HG02571 (cell line): Measurements from ENCODE around the gene ADGRL3.
"Not testable (repeated sequence)": the region's sequence is repeated elsewhere in the genome, so short reads cannot be mapped to it uniquely, and the experiment has no call there.

Experiments used
- ATAC-seq: cut with Tn5 transposase; IDR thresholded peaks from one replicate; pipeline ENCODE4 v1.9.1; 2021; ENCODE audit warnings: mild to moderate bottlenecking, moderate library complexity; ENCODE audit not compliant: unreplicated experiment

Gene ADGRL3

DNA sequence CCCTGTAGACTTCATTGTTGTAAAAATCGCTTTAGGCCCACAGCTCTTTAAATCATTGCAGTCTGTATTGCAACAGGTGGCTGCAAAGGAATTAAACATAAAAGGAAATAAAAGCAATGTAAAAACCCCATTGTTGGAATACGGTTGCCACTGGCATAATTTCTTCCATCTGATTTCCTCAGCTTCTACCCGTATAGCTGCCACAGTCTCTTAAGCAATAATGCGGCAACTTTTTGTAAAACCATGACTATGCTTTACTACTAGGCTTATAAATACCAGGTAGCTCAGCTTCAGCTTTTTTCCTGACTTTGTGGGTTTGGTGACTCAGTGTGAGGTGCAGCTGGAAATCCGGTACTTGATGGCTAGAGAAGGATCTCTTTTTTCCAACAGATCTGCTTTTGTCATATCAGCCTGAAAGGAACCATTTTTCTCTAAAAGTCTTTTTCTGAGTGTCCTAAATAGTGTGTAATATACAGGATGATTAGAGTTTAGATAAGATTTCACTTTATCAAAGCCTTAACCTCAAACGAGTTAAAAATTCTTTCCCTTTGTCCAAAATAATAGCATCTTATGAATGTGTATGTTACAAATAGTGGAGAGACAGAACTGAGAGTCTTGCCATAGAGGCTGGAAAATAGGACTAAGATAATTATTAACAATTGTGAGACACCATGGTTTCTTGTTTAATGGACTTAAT is 268.0 kb downstream of the ADGRL3 start:
- ATAC-seq: no peak

DNA sequence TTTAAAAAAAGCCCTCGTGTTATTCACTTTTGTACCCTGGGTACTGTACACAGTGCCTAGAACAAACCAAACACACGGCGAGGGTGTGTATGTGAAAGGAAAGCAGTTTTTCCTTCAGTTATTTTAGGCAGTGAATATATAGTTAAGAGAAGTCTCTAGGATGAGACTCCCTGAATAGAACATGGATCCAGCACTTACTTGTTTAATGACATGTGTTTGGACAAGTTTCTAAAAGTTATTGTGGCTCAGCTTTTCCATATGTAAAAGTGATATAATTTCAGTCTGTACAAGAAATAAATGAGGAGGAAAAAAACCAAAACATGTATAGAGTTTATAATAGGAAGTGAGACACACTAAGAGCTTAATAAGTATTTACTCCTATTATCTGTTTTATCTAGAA is 273.2 kb downstream of the ADGRL3 start:
- no peak for ATAC-seq

DNA sequence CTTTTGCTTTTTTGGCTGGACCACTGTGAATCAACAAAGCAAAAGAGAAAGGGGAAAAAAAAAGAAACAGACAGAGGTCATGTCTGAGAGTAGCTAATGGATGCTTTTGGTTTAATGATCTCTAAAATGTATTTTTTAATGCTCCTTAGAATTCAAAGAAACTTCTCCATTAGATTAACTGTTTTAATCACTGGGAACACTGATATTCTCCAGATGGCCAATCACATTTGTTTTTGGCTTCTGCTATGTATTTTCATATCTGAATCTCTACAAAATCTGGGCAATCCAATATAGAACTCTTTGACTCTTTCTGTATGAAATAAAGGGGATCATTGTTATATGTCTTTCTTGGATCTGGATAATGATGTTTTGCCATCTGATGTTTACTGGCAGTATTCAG is 278.2 kb downstream of the ADGRL3 start:
- ATAC-seq: no peak

DNA sequence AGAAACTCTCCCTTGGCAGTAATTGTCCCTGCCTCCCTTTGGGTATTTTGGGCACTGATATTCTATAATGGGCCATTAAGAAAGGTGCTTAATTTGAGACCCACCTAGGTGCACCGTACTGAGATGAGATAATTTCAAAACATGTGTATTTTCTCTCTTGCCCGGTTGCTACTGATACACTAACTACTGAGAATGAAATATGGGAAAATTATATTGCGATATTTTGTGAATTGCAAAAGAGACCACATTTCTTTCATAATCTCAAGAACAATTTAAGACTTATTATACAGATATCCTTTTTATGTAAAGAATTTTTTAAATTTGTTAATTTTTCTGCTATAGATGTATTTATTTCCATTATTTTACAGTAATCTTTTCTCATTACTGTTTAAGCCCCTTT is 284.9 kb downstream of the ADGRL3 start:
- no peak for ATAC-seq

DNA sequence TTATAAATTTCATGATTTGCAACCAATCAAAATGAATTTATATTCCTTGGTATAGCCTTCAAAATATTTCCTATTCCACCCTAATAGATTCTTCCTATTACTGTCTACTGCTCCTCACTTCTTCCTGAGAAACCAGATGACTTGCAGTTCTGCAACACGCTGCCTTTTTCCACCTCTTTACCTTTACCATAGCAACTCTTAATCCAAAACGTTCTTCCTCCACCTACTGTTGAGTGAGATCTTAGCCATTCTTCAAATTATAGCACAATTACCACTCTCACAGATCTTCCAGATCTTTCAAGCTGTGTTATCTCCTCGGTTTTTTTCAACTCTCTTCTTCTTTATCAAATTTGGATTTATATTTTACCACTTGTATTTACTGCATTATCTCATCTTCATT is 289.8 kb downstream of the ADGRL3 start:
- no peak for ATAC-seq

DNA sequence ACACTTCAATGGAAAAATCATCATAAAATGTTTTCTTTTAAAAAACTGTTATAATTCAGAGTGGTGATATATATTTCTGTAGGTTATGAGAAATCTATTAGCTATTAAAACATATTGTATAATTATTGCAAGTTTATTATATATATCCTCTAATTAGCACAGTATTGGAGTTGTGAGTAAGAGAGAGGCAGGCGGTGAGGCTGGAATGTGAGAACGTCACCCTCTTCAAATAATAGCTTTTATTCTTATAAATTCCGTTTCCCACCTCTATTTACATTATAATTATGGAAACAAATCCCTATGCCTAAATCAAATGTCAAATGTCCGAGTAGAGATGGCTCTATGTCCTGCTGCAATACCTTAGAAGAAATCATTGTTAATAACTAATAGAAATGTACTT is 292.9 kb downstream of the ADGRL3 start:
- no peak for ATAC-seq

DNA sequence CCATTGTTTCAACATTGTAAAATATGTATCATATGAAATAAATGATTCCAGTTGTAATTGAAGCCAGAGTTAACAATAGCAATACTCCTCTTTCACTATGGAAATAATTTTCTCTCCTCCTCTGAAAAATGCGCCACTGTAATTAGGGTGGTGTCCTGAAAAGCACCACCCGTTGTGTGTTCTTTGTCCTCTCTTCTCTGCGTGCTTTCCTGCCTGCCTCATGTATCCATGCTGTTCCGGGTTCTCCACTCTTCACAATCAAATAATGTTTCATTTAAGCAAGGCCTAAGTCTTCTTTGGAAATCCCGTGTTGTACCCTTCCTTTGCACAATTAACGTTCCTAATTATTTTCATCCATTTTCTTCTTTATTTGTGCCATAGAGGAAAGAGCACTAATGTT is 293.3 kb downstream of the ADGRL3 start:
- ATAC-seq: no peak

DNA sequence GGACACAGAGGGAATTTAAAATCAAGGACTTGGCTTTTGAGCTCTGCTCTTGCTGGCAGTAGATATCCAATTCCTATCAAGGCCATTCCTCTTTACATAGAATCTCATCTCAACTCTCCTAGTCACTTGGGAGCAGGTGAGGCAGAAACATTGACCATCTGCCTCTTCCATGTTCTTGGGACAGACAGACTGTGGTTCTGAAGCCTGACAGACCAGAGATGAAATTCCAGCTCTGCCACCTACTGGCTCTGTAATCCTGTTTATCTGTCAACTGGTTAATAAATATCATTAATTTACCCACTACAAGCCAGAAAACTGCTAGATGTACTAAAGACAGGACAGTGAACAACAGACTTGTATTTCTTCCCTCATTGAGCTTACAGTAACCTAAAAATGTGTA is 300.8 kb downstream of the ADGRL3 start:
- no peak for ATAC-seq

DNA sequence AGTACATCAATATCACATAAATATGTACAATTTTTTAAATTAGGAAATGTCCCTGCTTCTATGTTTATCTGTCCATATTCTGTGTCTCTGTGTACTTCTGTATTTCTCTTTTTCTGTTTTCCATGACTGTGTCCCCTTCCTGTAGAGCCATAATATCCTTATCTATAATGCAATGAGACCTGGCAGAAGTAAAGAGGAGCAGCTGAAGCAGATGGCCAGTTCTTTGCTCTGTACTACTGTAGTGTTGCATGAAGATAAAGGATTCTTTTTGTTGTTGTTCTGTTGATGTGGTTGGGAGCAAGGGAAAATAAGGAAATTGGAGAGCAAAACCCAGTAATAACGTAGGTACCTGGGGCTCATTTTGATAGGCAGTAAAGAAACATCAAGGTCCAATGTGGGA is 301.7 kb downstream of the ADGRL3 start:
- ATAC-seq: no peak

DNA sequence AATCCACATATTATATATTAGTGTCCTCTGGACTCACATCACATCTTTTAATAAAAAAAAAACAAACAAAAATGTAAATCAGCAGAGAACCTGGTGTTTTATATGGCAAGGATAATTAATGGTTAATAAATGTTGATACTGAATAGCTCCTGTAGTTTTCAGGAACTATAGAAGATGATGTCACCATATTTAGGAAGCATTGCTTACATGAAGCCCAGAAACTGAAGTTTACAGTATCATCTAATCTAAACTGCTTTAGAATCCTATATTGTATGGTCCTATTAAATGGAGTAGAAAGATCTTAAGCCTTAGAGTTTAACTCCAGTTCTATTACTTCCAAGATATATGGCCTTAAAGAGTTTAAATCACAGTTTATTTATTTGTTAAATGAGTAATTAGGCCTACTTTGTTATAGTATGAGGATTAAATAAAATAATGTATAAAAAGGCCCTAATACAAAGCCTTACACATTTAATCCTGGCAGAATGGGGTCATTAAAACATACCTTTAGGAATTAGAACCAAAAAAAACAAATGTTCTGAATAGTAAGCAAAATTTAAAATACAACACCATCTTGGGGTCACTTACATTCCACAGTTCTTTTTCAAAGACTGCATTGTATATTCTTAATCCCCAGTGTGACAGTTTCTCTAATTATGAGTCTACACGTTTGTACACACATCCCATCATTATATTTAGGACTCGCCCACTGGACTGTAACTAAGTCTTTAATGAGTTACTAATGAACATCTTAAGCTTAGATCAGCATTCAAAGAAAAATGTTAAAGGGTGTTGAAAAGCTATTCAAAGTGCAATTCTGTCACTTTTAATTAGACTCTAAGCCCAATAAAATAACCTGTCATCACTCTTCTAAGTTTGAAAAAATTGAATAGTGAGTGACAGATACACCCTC is 305.9 kb downstream of the ADGRL3 start:
- no peak for ATAC-seq

DNA sequence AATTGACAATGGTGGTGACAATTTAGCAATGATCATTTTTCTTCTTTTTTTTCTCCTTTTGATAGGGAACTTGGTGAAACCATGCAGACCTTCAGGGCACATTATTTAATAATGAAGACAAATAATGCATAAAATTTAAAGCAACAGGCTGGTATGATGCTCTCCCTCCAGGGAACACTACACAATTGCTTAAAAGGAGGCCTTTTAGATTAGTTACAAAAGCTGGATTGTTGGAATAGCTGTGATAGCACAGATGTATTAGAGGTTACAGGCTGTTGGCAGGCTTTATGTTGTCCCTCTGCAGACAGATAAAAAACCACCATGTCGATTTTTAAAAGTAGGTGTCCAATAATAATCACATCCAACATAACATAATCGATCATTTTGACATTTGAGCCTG is 307.0 kb downstream of the ADGRL3 start:
- ATAC-seq: no peak

DNA sequence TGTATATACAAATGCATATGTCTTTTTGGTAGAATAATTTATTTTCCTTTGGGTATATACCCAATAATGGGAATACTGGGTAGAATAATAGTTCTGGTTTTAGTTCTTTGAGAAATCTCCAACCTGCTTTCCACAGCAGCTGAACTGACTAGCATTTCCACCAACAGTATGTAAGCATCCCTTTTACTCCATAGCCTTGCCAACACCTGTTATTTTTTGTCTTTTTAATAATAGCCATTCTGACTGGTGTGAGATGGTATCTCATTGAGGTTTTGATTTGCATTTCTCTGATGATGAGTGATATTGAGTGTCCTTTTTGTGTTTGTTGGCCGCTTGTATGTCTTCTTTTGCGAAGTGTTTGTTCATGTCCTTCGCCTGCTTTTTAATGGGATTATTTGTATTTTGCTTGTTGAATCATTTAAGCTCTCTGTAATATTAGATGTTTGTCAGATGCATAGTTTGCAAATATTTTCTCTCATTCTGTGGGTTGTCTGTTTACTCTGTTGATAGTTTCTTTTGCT is 309.7 kb downstream of the ADGRL3 start:
- not testable (repeated sequence) for ATAC-seq

DNA sequence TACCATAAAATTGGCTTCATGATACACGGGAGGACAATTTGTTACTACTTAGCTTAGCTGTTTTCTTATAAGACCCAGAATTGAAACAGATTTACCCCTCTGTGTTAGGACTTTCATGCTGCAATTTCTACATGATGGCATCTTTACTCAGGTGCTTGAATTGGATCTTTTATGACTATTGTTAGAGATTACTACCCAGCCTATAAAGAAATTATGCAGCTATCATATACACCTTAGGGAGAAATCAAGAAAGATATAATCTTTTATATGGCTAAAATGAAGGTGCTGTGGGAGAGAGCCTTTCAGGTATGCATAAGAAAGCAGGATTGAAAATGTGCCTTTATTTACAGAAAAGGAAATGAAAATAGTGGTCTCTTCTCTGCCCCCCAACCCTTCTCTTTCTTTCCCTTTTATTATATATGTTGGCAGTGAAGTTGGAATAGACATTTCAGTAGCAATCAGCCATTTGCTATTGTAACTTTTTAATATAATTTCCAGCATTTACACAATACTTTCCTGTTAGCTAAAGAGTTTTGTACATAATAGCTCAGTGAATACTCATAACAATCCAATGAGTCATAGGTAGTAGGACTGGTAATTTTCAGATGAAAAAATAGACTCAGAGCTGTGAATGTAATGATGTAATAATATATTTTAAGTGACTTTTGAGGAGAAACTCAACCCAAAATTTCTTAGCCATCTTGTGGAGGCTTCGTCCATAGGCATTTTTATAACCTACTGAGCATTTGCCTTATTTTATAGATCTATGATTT is 311.8 kb downstream of the ADGRL3 start:
- no peak for ATAC-seq

DNA sequence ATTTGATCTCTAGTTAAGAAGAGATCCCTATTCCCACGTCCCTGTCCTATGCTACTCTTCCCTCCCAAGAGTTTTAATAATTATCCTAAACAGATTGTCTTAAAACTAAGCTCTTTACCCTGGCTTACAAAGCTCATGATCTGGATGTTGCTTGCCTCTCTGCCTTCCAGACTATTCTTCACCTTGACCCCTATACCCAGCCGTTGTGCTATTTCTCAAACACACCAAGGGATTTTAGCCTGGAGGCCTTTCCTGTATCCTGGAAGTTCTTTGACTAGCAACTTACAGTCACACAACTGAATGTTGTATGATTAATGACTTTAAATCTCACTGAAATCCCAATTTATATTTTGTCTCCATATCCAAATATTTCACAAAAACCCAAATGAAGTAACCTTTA is 314.9 kb downstream of the ADGRL3 start:
- ATAC-seq: no peak

DNA sequence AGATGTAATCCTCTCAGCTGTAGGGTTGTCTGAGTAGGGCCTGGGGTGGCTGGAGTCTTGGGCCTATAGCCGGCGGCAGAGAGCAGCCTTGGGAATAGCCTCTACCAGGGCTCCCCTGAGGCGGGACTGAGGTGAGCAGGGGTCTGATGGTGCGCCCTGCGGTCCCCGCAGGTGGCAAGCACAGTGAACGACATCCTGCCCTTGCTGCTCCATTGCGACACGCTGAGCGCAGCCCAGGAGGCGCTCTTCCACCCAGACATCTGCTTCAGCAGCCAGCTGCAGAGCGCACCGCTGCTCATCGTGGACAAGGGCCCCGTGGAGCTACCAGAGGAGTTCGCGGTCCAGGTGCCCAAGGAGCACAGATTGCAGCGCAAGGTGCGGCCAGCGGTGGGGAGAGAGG is 317.0 kb downstream of the ADGRL3 start:
- no peak for ATAC-seq

DNA sequence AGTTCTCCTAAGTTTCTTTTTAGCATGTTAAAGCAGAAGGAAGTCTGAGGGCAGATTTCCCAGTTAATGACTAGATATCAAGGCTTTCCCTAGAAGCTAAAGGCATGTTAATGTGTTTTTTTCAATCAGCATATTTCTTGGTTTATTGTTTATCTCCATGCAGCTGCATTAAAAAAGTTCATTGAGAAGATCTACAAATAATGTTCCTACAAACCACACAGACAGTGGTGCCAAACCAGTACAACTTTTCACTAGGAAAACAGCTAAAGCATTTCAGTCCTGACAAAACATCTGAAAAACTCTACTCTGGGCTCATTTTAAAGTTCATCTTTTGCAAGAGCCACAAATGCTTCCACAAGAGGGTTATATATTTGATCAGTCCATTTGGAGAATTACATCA is 320.0 kb downstream of the ADGRL3 start:
- no peak for ATAC-seq

DNA sequence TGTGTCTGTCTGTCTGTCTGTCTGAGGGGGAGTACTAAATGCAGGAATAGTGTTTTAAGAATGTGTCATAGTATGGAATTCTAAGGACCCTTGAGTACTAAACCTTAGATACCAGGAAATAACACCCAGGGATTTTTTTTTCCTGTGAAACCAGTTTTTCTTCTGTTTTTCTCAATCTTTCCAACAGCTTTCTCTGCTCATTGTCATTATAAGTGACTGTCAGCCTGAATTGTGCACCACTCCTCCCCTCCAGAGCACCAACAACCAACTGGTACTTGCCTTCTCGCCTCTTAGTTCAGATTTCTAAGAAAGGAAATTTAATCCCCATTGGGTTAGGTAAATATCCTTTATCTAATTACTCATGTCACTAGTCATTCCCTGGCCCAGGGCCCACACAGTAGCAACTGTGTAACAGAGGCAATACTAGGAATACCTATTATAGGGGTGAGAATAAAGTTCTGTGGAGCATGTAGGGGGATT is 320.6 kb downstream of the ADGRL3 start:
- ATAC-seq: no peak

DNA sequence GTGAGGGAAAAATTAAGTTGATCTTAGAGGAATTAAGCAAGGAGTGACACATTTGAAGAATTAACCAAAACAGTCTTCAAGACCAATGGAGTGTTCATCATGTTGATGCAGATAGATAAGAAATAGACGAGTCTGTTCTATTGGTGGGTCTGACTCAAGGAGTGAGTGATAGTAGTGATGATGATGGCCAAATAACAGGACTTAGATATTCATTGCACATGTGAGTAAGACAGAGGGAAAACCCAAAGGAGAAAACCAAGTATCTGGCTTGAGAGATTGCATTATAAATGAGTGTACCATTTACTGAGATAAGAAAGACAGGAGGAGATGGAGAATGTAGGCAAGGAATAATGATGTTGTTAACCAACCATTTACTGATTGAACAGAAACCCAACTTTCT is 321.3 kb downstream of the ADGRL3 start:
- ATAC-seq: no peak

DNA sequence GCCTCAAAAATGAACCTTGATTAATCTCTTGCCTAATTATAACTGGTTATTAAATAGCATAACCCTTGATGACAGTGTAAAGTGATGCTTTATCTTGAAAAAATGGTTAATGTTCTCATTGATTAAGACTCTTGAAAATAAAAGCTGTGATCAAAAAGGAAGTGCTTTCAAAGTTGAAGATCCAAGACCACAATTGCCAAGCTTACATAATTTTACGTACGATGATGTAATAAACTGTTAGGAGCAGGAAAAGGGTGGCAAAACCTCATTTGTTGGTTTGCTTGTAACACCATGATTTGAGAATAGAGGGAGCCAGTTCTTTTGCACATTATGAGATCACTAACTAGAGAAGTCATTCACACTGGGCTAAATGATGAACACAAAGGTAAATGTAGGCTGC is 322.2 kb downstream of the ADGRL3 start:
- no peak for ATAC-seq

DNA sequence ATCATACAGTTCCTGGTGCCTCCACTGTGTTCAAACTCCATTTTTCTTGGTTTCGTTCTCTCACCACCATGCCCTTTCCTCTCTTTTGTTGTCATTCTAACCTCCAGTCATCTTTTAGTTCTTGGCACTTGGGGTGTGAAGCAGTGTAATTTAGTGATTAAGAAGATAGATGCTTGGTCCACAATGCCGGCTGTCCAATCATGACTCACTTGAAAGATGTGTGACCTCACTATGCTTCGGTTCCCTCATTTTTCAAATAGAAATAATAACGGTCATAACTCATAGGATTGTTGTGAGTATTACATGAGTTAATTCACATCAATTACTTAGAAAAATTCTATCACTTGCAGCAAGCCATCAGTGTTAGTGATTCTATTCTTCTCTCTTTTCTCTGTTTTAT is 327.8 kb downstream of the ADGRL3 start:
- ATAC-seq: no peak

DNA sequence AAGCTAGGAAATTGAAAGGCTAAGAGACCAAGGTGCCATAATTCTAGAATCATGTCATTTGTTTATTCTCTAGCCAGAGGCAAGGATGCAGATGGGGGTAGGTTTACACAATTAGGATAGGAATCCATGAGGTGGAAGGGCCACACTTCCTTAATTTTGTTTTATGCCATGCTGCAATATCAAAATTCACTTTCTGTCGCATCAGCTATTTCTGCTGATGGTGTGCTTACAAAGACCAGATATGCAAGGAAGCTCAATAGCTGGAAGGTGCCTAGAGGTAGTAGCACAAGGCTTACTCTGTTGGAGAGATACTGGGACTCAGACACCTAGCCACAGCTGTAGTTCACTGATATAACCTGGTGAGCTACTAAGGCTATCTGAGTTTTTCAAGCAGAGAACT is 328.5 kb downstream of the ADGRL3 start:
- no peak for ATAC-seq
